Muscle of leg (tissue), 11 donors: ENCODE data around the gene MEGF11. TPM values are rescaled to one million over a fixed set of nuclear protein-coding genes. Genes with fewer than 3 reads are reported as not detected.

ENCODE experiments used
- DNase-seq: peaks from one replicate; pipeline ENCODE4 v3.0.0; 2013
- H3K27ac ChIP-seq: one replicate; pipeline ENCODE4 v1.5.1; 2013; ENCODE audit warnings: mild to moderate bottlenecking, low read length, control low read depth
- H3K27me3 ChIP-seq: one replicate; pipeline ENCODE4 v1.6.1; 2013; ENCODE audit warnings: low read length; ENCODE audit not compliant: control insufficient read depth, insufficient read depth
- H3K36me3 ChIP-seq: one replicate; pipeline ENCODE4 v1.6.1; 2013; ENCODE audit warnings: low read length; ENCODE audit not compliant: control insufficient read depth, insufficient read depth
- H3K4me1 ChIP-seq: one replicate; pipeline ENCODE4 v1.6.1; 2013; ENCODE audit warnings: low read length; ENCODE audit not compliant: control insufficient read depth, insufficient read depth
- H3K4me3 ChIP-seq: one replicate; pipeline ENCODE4 v1.5.1; 2013; ENCODE audit warnings: low read length, control low read depth
- H3K9me3 ChIP-seq: replicated peaks from 2 replicates; pipeline ENCODE4 v1.6.1; 2013; ENCODE audit warnings: low read depth, low read length; ENCODE audit not compliant: control insufficient read depth
- WGBS: methylation state at CpG from one replicate; pipeline ENCODE4 v1.1.5; 2013; ENCODE audit warnings: missing lambda C conversion rate; ENCODE audit not compliant: insufficient coverage; 5-methylcytosine and 5-hydroxymethylcytosine counted together
- polyA plus RNA-seq, 8 donors: library from polyadenylated mRNA; unstranded; fragments of 120-200 nt; gene quantifications; one replicate each; pipeline versions ENCODE4 v1.2.1 to v1.2.3, GENCODE V29; 2013; ENCODE audit warnings: inconsistent platforms in 1 of 8, low replicate concordance in 1 of 8; ENCODE audit not compliant: insufficient read length in 8 of 8, insufficient read depth in 1 of 8
- total RNA-seq: library from RNA; stranded (reverse); fragments of 120-200 nt; gene quantifications from one replicate; pipeline ENCODE4 v1.2.4, GENCODE V29; 2013

Gene MEGF11
- total and polyA plus RNA-seq, 9 donors, result 0.13 to 0.68 (median 0.31) TPM

- H3K4me3 ChIP-seq, result no peak overlapping the region
- H3K27ac ChIP-seq, result no peak overlapping the region
- H3K27me3 ChIP-seq, result peaks cover 12% of the 10 kb centered on the region
- 43% methylated on average over 5 of the region's 7 CpGs for WGBS
- H3K36me3 ChIP-seq, result no peaks in the 10 kb centered on the region
- no peak for DNase-seq
- no peaks in the 10 kb centered on the region for H3K9me3 ChIP-seq
- H3K4me1 ChIP-seq, result peaks cover 41% of the 10 kb centered on the region
Measured at GRCh38 chr15:66025972-66026371, 227.6 kb downstream of the MEGF11 start.

DNA sequence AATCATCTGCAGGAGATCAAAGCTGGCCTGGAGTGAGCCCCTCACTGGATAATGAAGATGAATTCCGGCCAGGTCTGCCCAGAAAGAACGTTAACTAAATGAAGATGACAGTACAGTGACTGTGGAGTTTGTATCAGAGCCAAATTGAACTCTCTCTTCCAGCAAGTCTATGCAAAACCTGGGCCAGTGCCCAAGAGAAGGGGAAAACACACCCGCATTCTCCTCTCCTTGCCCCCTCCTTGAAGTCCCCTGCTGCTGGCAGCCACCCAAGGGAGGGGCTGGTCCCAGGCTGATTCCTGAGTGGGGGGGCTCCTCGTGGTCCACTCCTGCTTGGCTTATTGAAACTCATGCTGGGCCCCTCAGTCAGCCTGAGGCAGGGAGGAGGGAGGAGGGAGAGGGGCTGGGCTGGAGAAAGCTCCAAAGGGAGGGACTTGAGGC, 228.5 kb downstream of the MEGF11 start:
- peak; percentile 65 for DNase-seq
- H3K27me3 ChIP-seq, result peaks cover 12% of the 10 kb centered on the region

DNA sequence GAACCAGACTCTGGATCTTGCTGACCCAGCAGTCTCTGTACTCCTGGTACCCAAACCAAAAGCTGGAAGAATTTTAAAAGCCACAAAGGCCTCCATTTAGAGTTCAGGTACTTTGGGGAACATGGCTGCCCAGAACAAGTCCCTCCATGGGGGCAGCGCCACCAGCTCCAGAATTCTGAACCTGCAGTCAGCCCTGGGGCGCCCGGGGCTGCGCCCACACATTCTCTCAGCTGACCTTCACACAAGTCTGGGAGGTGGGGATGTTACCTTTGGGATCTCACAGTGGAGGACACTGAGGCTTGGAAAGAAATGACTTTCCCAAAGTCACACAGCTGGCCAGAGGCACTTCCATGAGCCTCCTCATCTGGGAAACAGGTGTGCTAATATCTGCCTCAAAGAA, 229.4 kb downstream of the MEGF11 start:
- Histone ChIP-seq H3K4me3 (no peak overlapping the region), H3K27me3 (peaks cover 13% of the 10 kb centered on the region)

More for the DNA sequence above, 228.5 kb downstream of the MEGF11 start:
- Histone ChIP-seq H3K36me3 (no peaks in the 10 kb centered on the region), H3K4me1 (peaks cover 41% of the 10 kb centered on the region), H3K27ac (no peak overlapping the region), H3K9me3 (no peaks in the 10 kb centered on the region), H3K4me3 (no peak overlapping the region)
- 17% methylated on average over 1 of the region's 4 CpGs for WGBS

DNA sequence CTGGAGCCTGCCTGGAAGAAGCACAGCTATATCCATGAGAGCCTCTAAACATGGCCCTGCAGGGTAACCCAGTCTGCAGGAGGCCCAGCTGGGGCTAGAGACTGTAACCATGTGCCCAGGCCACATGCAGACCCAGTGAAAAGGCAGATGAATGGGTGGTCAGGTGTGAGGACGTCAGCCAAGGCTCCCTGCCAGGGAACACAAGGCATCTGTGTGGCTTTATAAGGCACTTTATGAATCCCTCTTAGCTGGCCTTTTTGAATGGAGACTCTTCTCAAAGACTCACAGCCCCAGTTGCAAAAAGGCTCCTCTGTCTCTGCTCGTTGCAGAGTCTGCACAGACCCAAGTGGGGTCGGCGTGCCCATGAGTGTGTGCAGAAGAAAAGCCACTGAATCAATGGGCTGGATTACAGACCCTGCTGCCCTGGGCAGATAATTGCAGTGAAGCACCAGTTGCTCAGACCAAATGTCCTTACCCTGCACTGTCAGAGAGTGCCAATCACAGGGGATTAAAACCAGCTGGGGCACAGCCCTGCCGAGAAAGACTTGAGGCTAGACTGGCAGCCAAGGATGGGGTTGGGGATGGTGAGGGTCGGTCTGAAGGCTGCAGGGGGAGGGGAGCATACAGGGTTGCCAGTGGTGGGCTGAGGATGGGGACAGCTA, 230.1 kb downstream of the MEGF11 start:
- peak; percentile 83 for DNase-seq
- H3K4me3 ChIP-seq, result no peak overlapping the region
- 33% methylated on average over 6 of the region's 6 CpGs for WGBS
- peaks cover 41% of the 10 kb centered on the region for H3K4me1 ChIP-seq
- H3K36me3 ChIP-seq, result no peaks in the 10 kb centered on the region
- peak overlapping the region; percentile 70 for H3K27ac ChIP-seq
- H3K9me3 ChIP-seq, result no peaks in the 10 kb centered on the region
- peaks cover 11% of the 10 kb centered on the region for H3K27me3 ChIP-seq

More for the DNA sequence above, 229.4 kb downstream of the MEGF11 start:
- H3K36me3 ChIP-seq, result no peaks in the 10 kb centered on the region
- peak overlapping the region; percentile 70 for H3K27ac ChIP-seq
- WGBS, result 100% methylated on average over 4 of the region's 4 CpGs
- H3K9me3 ChIP-seq, result no peaks in the 10 kb centered on the region
- peaks cover 41% of the 10 kb centered on the region for H3K4me1 ChIP-seq
- no peak for DNase-seq

DNA sequence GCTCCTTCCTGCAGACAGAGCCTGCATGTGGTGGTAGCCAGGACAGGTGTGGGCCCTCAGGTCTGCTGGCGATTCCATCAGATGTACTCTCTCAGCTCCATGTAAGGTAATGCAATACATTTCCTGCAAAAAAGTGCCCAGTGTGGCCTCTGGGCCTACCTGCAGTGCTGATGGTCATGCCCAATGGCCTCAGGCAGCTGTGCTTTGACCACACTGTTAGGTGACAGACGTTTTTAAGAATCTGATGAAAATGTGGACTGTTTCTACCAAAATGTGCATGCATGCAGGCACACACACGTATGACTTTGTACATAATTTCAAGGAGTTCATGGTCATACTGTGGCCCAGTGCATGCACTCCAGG, 231.4 kb downstream of the MEGF11 start:
- Histone ChIP-seq H3K27ac (no peak overlapping the region), H3K9me3 (no peaks in the 10 kb centered on the region), H3K4me1 (peaks cover 41% of the 10 kb centered on the region), H3K4me3 (no peak overlapping the region), H3K27me3 (peaks cover 11% of the 10 kb centered on the region), H3K36me3 (no peaks in the 10 kb centered on the region)
- DNase-seq, result no peak
- 68% methylated on average over 2 of the region's 3 CpGs for WGBS

DNA sequence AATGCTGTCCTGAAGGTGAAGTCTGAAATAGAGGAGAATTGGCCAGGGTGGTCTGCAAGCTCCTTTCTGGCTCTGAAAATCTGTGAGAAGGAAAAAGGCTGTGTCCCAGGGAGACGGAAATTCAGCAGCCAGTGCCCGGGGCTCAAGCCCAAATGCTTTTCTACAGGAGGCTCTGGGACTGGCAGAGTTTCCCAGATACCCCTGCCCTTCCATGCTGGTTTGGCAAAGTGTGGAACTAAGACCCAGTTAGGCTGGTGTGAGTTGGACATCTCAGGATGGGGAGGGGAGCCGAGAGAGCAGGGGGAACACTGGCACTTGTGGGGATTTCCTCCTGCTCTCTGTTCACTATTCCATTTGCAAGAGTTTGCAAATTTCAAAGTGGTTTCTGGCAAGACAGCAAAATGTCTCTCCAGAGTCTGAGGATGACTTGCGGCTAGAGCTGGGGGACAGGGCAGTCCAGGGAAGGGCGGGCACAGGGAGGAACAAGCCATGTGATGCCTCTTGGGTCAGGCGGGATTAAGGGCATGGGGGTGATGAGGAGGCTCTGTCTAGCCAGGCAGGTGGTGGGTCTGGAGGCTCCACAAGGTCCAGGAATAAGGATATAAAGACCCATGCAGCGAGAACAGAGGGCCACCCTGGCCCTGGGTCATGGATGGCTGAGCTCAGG, 231.9 kb downstream of the MEGF11 start:
- Histone ChIP-seq H3K4me3 (no peak overlapping the region), H3K36me3 (no peaks in the 10 kb centered on the region), H3K9me3 (no peaks in the 10 kb centered on the region), H3K27ac (no peak overlapping the region), H3K4me1 (peaks cover 41% of the 10 kb centered on the region), H3K27me3 (peaks cover 10% of the 10 kb centered on the region)
- WGBS, result 52% methylated on average over 7 of the region's 7 CpGs
- DNase-seq, result no peak

DNA sequence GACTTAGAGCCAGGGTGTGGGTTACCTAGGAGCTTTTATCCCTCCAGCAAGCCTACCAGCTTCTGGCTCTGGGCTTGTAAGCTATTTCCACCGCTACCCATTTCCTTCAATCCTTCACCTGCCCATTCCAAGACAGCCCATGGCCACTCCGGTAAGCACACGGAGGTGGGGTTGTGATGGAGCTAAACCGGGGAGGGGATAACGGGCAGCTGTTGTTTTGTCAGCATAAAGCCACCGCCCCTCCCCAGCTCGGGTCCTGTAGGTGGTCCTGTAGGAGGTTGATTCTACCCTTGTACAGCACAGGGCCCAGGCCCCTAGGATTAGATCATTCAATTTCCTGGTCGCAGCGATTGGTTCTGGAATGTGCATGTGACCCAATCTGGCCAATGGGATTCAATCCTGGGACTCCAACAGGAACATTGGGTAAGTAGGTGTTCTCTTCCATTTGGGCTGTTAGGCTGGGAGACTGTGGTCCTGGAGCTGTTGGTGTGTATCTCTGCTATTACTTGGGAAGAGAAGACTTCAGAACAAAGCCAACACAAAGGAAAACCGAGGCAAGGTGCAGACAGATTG, 233.6 kb downstream of the MEGF11 start:
- Histone ChIP-seq H3K36me3 (no peaks in the 10 kb centered on the region), H3K27me3 (peaks cover 5% of the 10 kb centered on the region), H3K4me3 (no peak overlapping the region), H3K27ac (no peak overlapping the region), H3K9me3 (no peaks in the 10 kb centered on the region), H3K4me1 (peaks cover 31% of the 10 kb centered on the region)
- WGBS, result 50% methylated on average over 1 of the region's 10 CpGs
- no peak for DNase-seq

DNA sequence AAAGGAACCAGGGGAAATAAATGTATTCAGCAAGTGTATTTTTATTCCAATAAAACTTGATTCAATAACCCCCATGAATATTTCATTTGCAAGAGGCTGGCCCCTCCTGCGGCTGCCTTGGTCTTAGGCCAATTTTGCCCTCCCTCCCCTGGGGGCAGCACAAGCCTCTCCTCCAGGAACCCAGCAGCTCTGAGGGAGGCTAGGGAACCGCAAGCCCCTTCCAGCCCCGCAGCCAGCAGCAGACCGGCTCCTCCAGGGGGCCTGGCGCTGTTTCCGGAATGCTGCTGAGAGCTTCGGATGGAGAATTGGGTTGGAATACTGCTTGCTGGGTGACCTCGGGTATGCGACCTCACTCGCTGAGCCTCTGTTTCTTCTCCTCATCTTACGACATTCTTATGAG, 234.2 kb downstream of the MEGF11 start:
- WGBS, result 15% methylated on average over 4 of the region's 11 CpGs
- Histone ChIP-seq H3K4me3 (no peak overlapping the region), H3K36me3 (no peaks in the 10 kb centered on the region), H3K27me3 (peaks cover 5% of the 10 kb centered on the region), H3K4me1 (peaks cover 25% of the 10 kb centered on the region), H3K9me3 (no peaks in the 10 kb centered on the region), H3K27ac (no peak overlapping the region)
- no peak for DNase-seq

DNA sequence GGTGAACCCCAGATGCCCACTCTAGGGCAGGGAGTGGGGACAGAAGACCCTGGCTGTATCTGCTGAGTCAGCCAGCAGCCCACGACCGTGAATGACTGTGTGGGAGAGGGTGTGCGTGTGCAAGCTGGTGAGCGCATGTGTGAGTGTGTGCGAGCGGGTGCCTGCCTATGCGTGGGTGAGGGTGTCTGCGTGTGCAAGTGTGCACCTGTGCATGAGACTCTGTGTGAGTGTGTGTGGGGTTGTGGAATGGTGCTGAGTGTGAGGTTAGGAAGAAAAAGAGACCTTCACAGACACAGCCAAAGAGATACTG, 235.1 kb downstream of the MEGF11 start:
- no peaks in the 10 kb centered on the region for H3K36me3 ChIP-seq
- no peak overlapping the region for H3K27ac ChIP-seq
- H3K4me1 ChIP-seq, result peaks cover 16% of the 10 kb centered on the region
- no peak for DNase-seq
- WGBS, result 85% methylated on average over 8 of the region's 8 CpGs
- peaks cover 5% of the 10 kb centered on the region for H3K27me3 ChIP-seq
- no peak overlapping the region for H3K4me3 ChIP-seq
- H3K9me3 ChIP-seq, result no peaks in the 10 kb centered on the region

DNA sequence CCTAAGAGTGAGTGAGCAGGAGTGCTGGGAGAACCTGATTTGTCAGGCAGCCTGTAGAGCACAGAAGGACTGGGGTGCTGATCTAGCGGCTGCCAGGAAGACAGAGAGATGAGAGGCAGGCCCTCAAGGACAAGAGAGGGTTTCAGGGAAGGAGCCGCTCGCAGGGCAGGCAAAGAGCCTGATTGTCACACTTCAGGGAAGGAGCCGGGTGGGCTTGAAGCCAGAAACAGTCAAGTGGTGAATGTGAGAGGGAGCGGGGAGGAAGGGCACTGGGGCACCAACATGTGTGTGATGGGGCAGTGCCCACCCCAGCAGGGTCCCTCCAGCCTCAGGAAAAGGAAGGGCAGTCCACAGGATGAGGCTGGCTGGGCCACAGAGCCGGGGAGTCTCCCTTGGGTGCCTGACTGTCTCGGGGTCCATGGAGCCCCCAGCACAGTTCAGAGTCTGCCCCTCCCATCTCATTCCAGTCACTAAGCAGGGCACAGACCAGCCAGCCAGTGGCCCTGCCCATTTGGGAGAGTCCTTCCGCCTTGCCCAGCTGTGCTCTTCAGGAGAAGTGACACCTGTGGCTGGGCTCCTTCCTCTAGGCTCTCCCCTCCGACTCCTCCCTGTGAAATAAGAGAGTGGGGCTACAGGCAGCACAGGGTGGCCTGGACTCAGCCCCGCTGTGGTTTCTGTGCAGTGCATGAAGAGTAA, 235.6 kb downstream of the MEGF11 start:
- Histone ChIP-seq H3K9me3 (no peaks in the 10 kb centered on the region), H3K36me3 (no peaks in the 10 kb centered on the region), H3K4me3 (no peak overlapping the region), H3K27me3 (peaks cover 5% of the 10 kb centered on the region), H3K4me1 (peaks cover 11% of the 10 kb centered on the region), H3K27ac (no peak overlapping the region)
- 66% methylated on average over 8 of the region's 10 CpGs for WGBS
- DNase-seq, result no peak
